HG03025 (cell line): ENCODE data around the gene FAM89B.
A peak's percentile ranks its signal among the peaks of the same experiment; 100 is the strongest.

Source experiments
- ATAC-seq: cut with Tn5 transposase; IDR thresholded peaks from one replicate; pipeline ENCODE4 v1.9.1; 2021; ENCODE audit warnings: mild to moderate bottlenecking, moderate library complexity; ENCODE audit not compliant: unreplicated experiment, low FRiP score

The FAM89B gene

DNA sequence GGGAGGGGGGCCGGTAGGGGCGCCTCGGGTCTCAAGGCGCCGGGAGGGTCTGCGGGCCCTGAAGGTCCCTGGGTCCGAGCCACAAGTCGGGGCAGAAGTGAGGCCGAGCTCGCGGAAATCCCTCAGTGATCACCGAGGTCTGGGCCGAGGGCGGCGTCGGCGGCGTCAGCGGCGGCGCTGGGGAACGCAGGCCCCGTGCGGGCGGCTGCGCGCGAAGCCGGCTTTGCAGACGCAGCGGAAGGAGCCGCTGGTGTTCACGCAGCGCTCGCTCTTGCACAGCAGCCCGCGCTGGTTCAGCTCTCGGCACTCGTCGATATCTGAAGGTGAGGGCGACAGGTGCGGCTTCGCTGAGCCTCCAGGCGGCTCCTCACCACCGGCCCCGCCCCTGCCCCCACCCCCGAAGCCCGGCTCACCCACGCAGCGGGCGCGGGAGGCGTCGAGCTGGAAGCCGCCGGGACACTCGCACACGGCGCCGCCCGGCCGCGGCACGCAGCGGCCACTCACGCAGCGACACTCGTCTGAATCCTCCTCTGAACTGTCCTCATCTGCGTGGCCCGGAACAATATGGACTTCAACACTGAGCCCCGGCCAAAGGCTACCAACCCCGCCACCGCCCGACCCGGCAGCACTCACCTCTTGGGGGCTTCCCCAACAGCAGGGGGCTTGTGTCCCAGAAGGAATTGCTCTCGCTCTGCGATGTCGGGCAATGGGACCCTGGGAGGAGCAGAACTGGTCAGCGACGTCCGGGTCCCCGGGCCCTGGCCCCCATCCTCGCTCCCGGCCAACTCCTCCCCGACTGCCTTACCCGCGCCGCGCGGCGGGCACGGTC, 33.2 kb upstream of the FAM89B start:
- no peak for ATAC-seq

DNA sequence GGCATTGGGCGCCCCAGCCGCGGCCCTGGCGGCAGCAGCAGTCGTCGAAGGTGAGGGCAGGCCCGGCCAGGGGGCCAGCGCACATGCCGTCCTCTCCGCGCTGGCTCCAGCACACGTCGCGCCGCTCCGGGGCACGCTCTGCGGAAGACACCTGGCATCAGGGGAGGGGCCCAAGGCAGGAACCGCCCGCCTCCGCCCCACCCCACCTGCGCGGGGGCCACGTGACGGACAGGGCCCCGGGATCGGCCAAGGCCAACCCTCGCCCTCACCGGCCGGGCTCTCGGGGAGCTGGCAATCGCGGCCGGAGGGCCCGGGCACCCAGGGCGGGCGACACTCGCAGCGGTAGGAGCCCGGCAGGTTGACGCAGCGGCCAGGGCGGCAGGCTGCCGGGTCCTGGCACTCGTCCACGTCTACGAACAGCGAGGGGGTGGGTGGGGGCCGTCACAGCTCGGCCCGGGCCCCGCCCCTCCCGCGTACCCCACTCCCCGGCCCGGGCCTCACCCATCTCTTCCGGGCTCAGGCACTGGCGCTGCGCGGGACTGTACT, 32.5 kb upstream of the FAM89B start:
- peak; percentile 46 for ATAC-seq

GRCh38 chr11:65540290-65541092, 31.8 kb upstream of the FAM89B start:
- ATAC-seq, result peak; percentile 46

DNA sequence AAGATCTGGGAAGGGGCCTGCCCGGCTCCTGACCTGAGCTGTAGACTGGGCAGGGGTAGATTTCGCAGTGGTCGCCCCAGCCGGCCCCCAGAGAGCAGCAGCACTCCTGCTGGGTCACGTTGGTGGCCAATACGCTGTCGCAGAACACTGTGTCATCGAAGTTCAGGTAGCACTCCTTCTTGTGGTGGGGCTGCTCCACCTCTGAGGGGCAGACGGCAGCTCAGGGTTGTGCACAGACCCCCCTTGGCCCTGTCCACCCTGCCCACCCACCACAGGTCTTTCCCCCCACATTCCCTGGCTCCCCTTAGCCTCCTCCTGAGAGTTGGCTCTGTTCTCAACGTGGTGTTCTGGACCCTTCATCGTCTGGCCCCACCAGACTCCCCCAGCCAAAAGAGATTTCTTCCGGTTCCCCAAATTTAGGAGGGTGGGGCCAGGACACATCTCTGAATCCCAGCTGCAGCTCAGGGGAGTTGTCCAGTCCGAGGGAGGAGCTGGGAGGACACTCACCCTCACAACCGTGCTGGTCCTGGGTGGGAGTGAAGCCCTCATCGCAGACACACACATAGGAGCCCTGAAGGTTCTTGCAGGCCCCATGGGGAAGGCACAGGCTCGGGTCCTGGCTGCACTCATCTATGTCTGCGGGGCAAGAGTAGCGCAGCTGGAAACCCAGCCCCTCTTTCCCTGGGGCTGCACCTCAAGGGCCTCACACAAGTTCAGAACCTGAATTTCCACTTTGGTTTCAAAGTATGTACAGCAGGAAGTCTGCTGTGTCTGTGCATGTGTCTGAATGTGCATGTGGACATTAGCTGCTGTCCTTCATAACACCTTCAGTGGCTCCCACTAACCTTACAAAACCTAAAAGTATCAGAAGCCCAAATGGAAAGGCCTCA, 31.0 kb upstream of the FAM89B start:
- ATAC-seq, result no peak

GRCh38 chr11:65542738-65543390, 29.5 kb upstream of the FAM89B start:
- no peak for ATAC-seq

DNA sequence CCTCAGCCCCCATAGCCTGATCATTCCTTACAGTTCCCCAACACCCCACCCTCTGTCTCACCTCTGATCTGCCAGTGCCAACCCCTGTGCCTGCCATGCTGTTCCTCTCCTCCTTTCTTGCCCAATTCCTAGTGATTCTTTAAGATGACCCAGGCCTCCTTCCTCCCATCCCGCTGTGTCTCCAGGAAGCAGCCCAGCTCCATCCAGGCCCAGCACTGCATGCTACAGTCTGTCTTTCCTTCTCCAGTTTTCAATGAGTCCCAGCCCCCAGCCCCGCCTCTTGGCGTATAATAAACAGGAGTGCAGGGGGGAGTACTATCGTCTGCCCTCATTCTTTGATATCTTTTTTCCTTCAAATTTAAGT, 26.5 kb upstream of the FAM89B start:
- ATAC-seq, result no peak

- ATAC-seq, result peak; percentile 56
These were observed 25.9 kb upstream of the FAM89B start for GRCh38 chr11:65546217-65546958.

- ATAC-seq, result no peak
These were observed 24.8 kb upstream of the FAM89B start for GRCh38 chr11:65547446-65548125.

DNA sequence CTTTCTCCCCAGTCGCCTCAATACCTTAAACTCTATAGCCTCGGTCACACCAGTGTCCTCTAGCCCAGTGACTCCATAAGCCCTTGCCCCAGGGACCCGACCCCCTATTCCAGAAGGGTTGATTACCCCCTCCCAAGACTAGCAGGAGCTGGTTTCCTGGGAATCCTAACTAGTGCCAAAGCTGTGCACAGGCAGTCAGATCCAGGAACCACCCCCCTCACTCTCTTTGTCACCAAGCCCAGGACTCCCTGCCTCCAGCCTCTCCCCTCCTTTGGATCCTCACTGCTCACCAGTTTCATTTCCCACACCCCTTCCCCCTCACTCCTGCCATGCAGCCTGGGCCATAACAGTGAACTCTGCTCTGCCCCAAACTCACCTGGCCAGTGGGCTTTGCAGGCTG, 23.9 kb upstream of the FAM89B start:
- no peak for ATAC-seq

GRCh38 chr11:65549096-65549495, 23.2 kb upstream of the FAM89B start:
- no peak for ATAC-seq

DNA sequence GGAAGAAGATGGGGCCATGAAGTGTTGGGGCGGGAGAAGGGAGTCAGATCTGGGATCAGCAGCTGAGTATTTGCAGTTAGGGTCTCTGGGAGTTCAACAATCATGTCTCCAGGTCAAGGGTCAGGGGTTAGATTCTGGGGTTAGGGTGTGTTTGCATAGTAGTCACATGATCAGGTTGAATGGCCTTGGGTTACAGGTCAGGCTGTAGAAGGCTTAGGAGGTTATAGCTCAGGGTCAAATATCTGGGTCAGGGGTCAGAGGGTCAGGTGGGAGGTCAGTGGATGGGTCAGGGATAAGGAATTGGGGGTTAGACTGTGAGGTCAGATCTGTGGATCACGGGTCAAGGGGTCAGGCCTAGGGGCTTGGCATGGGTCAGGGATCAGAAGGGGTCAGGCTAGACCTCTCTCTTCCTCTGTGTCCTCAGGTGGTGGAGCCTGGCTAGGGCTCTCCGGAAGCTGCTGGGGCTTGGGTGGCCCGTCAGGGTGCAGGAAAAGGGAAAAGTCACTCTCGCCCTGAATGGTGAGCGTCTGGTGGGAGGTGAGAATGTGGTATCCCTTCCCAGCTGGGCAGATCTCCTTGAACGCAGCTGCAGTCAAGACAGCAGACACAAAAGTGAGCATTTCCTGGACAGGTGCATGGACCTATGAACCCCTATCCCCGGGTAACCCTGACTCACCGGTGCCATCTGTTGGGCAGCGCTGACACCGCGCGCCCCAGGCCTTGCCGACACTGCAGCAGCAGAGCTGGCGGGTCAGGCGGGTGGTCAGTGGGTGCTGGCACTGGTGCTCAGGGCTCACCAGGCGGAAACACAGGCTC, 20.6 kb upstream of the FAM89B start:
- no peak for ATAC-seq

GRCh38 chr11:65552388-65552951, 19.9 kb upstream of the FAM89B start:
- ATAC-seq, result no peak

DNA sequence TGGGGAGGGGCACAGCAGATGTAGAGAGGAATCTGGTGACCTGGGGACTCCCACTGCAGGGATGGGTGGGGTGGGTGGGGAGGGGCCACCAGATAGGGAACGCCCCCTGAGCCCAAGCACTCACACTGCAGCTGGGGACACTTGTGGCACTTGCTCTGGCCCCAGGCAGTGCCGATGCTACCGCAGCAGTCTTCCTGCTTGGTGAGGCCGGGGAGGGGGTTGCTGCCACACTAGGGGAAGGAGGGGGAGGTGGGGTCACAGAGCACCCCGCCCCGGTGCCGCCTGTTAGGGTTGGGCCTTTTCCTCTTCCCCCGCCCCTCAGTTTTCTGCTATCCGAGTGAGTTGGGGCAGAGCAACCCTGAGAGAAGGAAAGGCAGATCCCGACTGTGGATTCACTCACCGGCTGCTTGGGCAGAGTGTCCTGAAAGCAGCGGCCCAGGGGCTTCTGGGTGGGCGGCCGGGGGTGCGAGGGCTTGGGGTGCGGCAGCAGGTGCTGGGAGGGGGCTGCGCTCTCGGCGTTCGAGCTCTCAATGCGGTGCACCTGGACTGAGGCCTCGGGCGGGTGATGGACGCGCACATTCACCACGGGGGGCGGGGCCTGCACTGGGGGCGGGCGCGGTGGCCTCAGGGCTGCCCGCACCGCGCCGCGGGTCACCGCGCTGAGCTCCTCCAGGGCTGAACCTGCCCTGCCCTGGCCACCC, 18.9 kb upstream of the FAM89B start:
- no peak for ATAC-seq

DNA sequence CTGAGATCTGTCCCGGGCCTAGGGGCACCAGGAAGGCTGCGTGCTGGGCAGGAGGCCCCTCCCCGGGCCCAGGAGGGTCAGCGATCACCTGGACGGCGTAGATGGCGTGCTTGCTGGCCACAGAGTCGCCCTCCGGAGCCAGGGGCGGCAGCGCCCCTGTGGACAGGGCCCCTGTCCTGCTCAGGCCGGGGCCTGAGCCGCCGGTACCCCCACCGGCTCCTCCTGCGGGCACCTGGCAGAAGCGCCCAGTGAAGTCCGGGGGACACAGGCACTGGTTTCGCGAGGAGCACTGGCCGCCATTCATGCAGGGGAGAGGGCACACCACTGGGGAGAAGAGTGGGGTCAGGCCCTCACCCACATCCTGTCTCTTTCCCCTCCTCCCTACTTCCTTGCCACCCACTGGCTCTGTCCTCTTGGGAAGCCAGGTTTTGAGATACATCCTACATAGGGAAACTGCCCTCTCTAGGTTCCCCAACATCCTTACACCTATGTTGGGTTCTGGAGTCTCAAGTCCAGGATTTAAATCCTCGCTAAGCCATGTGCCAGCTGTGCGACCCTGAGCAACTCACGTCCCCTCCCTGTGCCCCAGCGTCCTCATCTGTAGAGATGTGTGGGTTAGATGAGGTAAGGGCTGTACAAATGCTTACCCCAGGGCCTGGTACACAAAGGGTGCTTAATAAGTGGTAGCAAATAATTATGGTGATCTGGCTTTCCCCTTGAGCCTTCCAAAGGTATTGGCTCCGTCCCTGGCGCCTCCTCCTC, 18.1 kb upstream of the FAM89B start:
- no peak for ATAC-seq

GRCh38 chr11:65554842-65555430, 17.4 kb upstream of the FAM89B start:
- ATAC-seq, result no peak

DNA sequence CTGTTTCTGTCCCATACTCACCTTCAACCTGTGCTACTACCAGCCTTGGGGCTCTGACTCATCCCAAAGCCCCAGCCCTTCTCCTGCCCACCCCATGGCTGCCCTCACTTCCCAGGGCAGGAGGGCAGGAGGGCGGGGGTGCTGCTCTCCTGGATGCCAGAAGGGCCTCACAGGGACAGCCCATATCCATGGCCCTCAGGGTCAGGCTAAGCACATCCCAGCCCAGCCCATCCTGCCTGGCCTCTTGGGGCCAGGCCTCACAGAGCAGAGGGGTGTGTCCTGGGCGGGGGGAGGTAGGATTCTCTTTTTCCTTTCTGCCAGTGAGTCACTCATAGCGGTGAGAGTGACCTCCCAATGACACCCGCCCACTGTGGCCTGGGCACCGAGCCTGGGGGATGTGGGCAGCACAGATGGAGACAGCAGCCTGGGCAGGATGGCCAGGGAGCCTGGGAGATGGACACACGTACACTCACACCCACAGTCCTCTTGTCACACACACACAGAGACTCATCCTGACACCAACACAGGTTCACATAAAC, 16.6 kb upstream of the FAM89B start:
- no peak for ATAC-seq
